ENCODE results near the gene SEC14L6. TPM values are rescaled to one million over a fixed set of nuclear protein-coding genes. Genes with fewer than 3 reads are reported as not detected.

Gene SEC14L6
- total RNA-seq, 4 donors from 2014 or later = 15.2 to 105 (median 41.4) TPM

- TF ChIP-seq POLR2AphosphoS5 (IDR thresholded peaks at IDR 0.05) (no peak), EP300 (IDR thresholded peaks at IDR 0.05) (no peak), POLR2A (IDR thresholded peaks at IDR 0.05) (no peak), CTCF (IDR thresholded peaks at IDR 0.05) (no peak)
- Histone ChIP-seq H3K36me3 (no peaks in the 10 kb centered on the region), H3K9me3 (no peaks in the 10 kb centered on the region), H3K27ac (no peak overlapping the region), H3K4me3 (no peak overlapping the region), H3K27me3 (no peaks in the 10 kb centered on the region), H3K4me1 (no peaks in the 10 kb centered on the region)
- no peak for DNase-seq (ENCODE audit: low spot score in 2 of 2)
- 82% methylated on average over 5 of the region's 5 CpGs for WGBS
These were observed 64.8 kb downstream of the SEC14L6 start for GRCh38 chr22:30481711-30482110.

DNA sequence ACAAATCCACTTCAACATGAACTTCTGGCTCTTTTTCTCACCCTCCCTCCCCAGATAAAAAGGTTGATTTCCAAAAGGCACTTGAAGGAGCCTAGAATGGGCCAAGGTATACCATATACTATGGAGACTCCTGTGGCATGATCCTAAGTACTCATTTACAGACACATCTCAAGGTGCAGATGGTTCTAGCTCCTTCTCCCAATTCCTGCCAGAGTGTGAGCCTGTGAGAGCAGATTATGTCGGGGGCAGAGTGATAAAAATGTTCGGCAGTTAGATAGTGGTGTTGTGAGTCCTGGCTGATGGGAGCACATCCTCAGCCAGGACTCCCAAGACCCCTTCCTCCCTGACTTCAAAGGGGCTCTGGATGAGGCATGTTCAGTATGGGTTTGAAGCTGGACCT is 66.6 kb downstream of the SEC14L6 start:
- H3K36me3 ChIP-seq = no peaks in the 10 kb centered on the region
- no peaks in the 10 kb centered on the region for H3K27me3 ChIP-seq
- DNase-seq (ENCODE audit: low spot score in 2 of 2) = no peak
- no peaks in the 10 kb centered on the region for H3K4me1 ChIP-seq
- no peak overlapping the region for H3K27ac ChIP-seq
- 78% methylated on average over 2 of the region's 2 CpGs for WGBS
- no peaks in the 10 kb centered on the region for H3K9me3 ChIP-seq
- no peak overlapping the region for H3K4me3 ChIP-seq
- no peak for TF ChIP-seq POLR2A (IDR thresholded peaks at IDR 0.05)
- no peak for TF ChIP-seq EP300 (IDR thresholded peaks at IDR 0.05)
- no peak for TF ChIP-seq CTCF (IDR thresholded peaks at IDR 0.05)
- no peak for TF ChIP-seq POLR2AphosphoS5 (IDR thresholded peaks at IDR 0.05)

DNA sequence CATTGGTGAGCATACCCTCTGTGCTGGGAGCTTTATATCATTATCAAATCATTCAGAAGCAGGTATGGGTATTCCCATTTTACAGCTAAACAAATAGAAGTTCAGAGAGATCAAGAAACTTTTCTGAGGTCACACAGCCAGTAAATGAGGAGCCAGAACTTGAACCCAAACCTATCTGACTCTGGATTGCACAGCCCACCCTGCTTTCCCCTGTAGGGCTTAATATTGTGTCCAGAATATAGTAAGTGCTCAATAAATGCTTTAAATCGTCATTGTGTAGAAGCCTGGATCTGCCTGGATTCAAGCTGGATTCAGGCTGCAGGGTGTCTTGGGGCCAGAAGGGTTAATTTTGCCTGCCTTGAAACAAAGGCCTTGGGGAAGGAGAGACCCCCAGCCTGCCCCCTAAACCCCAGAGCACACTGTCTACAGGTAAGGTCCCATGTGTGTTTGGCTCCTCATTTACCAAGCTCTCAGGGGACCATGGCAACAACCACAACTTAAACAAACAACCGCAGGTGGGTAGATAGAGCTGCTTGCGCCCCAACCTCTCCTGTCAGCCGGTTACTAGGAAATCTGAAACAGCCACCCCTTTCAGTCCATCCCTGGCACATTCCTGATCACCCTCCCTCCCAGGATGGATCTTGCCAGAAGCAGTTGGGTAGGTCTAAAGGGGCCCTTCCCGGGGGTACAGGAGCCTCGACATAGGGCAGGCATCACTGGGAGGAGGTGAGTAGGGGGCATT is 71.7 kb downstream of the SEC14L6 start:
- H3K4me3 ChIP-seq = no peak overlapping the region
- no peaks in the 10 kb centered on the region for H3K4me1 ChIP-seq
- no peaks in the 10 kb centered on the region for H3K9me3 ChIP-seq
- no peak for DNase-seq (ENCODE audit: low spot score in 2 of 2)
- TF ChIP-seq EP300 (IDR thresholded peaks at IDR 0.05) (no peak), POLR2A (IDR thresholded peaks at IDR 0.05) (no peak), POLR2AphosphoS5 (IDR thresholded peaks at IDR 0.05) (no peak), CTCF (IDR thresholded peaks at IDR 0.05) (no peak)
- 37% methylated on average over 5 of the region's 6 CpGs for WGBS
- H3K27ac ChIP-seq = no peak overlapping the region
- H3K27me3 ChIP-seq = peaks cover 16% of the 10 kb centered on the region
- H3K36me3 ChIP-seq = no peaks in the 10 kb centered on the region

DNA sequence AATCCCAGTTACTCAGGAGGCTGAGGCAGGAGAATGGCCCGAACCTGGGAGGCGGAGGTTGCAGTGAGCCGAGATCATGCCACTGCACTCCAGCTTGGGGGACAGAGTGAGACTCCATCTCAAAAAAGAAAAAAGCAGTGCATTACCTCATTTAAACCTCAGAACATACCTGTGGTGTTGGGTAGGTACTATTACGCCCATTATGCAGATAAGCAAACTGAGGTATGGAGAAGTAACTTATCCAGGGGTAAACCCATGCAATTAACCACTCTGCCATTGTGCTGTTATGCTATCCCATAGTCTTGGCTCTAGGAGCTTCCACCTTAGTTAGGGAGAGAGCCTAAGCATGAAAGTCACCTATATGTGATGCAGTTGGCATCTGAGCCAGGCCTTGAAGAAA is 72.4 kb downstream of the SEC14L6 start:
- Histone ChIP-seq H3K9me3 (no peaks in the 10 kb centered on the region), H3K36me3 (no peaks in the 10 kb centered on the region), H3K27ac (no peak overlapping the region), H3K4me1 (no peaks in the 10 kb centered on the region), H3K27me3 (peaks cover 16% of the 10 kb centered on the region), H3K4me3 (no peak overlapping the region)
- TF ChIP-seq EP300 (IDR thresholded peaks at IDR 0.05) (no peak), CTCF (IDR thresholded peaks at IDR 0.05) (no peak), POLR2A (IDR thresholded peaks at IDR 0.05) (no peak), POLR2AphosphoS5 (IDR thresholded peaks at IDR 0.05) (no peak)
- DNase-seq (ENCODE audit: low spot score in 2 of 2) = no peak
- WGBS = 94% methylated on average over 4 of the region's 4 CpGs

GRCh38 chr22:30472994-30473720 is 73.4 kb downstream of the SEC14L6 start:
- no peak overlapping the region for H3K4me3 ChIP-seq
- H3K36me3 ChIP-seq = no peaks in the 10 kb centered on the region
- peaks cover 16% of the 10 kb centered on the region for H3K27me3 ChIP-seq
- no peaks in the 10 kb centered on the region for H3K4me1 ChIP-seq
- DNase-seq (ENCODE audit: low spot score in 2 of 2) = no peak
- no peak overlapping the region for H3K27ac ChIP-seq
- WGBS = 59% methylated on average over 4 of the region's 4 CpGs
- H3K9me3 ChIP-seq = no peaks in the 10 kb centered on the region
- TF ChIP-seq CTCF (IDR thresholded peaks at IDR 0.05) = no peak
- no peak for TF ChIP-seq POLR2AphosphoS5 (IDR thresholded peaks at IDR 0.05)
- TF ChIP-seq EP300 (IDR thresholded peaks at IDR 0.05) = no peak
- TF ChIP-seq POLR2A (IDR thresholded peaks at IDR 0.05) = no peak

Data from suprapubic skin (tissue), 4 donors.